Left cardiac atrium (tissue), 4 donors: Measurements from ENCODE around the gene ALPG. TPM values are rescaled to one million over a fixed set of nuclear protein-coding genes. Genes with fewer than 3 reads are reported as not detected.
"Not testable (repeated sequence)": the region's sequence is repeated elsewhere in the genome, so short reads cannot be mapped to it uniquely, and the experiment has no call there.

Experiments
- ATAC-seq, 2 donors: fragments of 200-7000 bp; cut with Tn5 transposase; one replicate each; pipeline ENCODE4 v1.9.1; 2020; ENCODE audit warnings: mild to moderate bottlenecking in 2 of 2, moderate library complexity in 2 of 2
- DNase-seq: peaks from one replicate; pipeline ENCODE4 v3.0.0-alpha.2; 2020
- intact Hi-C, 2 donors: fragments of 100-400 bp; cut with DNase I; formaldehyde crosslinking; loops; one replicate each; pipeline versions ENCODE4 v1.14.1 to v1.15.1; 2022 to 2023
- total RNA-seq, 2 donors: library from RNA; stranded (reverse); fragmentation: NEBNext Ultra II Directional; extraction: Animal tissue kit (Norgen Biotek cat#: 25700); gene quantifications; one replicate each; pipeline ENCODE4 v1.2.1, GENCODE V29; 2021
- donor health status: DM: no; HTN: yes; CAD: no.
- donor health status: DM: no; HTN: yes; CAD: no; lungs with severe emphysema.
- donor health status: DM: yes; HTN: yes; CAD: no.
- donor health status: Dilated cardiomyopathy.

ALPG gene
- total RNA-seq, 2 donors from 2014 or later: not detected

DNA sequence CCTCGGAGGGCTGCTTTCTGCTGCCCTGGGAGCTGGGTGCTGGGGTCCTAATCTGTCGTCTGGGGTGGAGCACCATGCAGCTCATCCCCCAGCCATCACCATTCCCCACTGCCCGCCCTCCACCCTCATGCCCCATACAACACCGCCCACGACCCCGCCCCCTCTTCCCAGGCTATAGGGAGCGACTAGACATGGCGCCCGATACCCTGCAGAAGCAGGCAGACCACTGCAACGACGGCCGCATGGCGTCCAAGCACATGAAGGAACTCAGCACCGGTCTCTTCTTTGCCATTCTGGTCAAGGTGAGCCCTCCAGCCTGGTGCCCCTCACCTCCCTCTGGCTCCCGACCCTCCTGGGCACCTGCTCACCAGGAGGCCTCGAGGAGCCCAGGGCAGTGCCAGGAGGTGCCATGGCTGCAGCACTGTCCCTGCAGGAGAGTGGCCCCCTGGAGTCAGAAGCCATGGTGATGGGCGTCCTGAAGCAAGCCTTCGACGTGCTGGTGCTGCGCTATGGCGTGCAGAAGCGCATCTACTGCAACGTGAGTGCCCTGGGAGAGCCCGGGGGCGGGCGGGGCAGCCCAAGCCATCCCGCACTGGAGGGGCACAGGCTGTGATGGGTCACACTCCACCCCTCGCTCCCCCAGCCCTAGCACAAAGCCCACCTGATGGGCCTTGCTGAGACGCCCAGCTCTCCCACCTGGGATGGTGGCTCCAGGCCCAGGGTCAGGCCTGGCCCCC lies 38.7 kb downstream of the ALPG start:
- ATAC-seq, DNase-seq: not testable (repeated sequence)
- intact Hi-C loops: loop anchor here in 1 of 2 donors (5.0 kb wide), 1 partner anchor 77 kb away; the partner anchor contains the start of gene PRSS56

DNA sequence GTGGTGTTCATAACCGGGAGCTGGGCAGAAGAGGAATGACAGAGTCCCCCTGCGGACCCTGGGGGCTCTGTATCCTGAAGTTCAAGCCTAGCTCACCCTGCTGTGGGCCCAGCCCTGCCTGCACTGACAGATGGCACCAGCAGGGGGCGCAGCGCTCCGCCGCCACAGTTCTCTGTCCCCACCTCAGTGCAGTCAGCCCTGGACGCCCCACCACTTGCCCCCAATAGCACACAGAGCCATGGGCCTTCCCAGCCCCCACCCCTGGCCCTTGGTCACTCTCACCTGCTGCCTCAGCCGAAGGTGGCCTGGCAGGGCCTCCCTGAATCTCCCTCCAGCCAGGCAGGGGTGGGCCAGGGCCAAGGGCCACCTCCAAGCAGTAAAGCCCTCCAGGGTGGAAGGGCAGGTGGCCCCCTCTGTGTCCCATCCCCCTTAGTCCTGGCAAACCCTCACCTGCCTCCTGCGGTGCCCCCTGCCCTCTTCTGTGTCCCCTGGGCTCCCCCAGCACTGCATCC lies 39.7 kb downstream of the ALPG start:
- not testable (repeated sequence) for DNase-seq
- intact Hi-C loops: loop anchor here in 1 of 2 donors (5.0 kb wide), 1 partner anchor 76 kb away; the partner anchor contains the start of gene PRSS56
- peak in 1 of 2 donors; percentile 28 for ATAC-seq

DNA sequence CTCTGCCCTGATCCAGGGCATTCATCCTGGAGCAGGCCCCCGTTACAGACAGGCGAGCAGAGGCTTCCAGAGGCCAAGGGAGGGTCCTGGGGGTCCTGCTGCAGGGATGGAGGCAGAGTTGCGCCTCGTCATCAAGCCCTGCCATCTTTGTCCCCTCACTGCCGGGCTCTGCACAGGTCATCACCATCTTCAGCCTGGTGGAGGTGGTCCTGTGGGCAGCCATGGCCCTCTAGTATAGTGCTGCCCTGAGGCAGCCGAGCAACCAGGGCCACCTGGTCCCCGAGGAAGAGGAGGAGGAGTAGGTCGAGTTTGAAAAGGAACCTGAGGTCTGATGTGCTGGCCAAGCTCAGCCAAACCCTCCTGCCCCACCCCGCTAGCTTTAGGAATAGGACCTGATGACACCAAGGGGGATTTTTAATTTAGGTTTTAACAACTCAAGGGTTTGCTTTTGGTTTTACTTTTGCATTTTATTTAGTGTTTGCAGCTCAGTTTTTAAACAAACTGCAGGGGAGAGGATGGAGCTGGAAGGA lies 40.5 kb downstream of the ALPG start:
- intact Hi-C loops: loop anchor here in 1 of 2 donors (5.0 kb wide), 1 partner anchor 75 kb away; the partner anchor contains the start of gene PRSS56
- ATAC-seq (no peak), DNase-seq (no peak)

DNA sequence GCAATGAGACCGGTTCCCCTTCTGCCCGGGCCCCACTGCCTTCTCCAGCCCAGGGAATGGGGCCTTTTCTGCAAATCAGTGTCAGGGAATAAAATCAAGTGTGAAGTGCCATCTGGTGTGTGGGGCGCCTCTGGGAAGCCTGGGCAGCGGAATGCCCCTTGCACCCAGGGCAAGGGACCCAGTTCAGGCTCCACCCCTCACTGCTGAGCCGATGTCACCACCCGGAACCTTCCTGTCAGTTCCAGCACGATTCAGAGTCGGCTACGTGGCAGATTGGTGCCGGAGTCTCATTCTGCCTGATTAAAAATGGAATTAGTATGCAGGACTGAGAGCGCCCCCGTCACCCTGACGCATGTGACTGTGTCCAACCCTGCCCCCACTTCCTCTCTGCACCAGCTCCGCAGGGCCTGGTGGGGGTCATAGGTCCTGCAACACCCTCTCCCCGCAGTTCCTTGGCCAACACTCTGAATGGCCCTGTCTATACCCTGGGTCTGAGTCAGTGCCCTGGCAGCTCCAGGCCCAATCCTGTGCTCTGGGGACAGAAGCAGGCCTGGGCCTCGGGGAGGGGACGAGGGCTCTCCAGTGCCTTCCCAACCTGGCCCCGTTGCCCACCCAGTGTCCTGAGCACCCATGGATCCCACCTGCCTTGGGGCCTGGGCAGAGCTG lies 41.1 kb downstream of the ALPG start:
- intact Hi-C loops: loop anchor here in 1 of 2 donors (5.0 kb wide), 1 partner anchor 75 kb away; the partner anchor contains the start of gene PRSS56
- DNase-seq: no peak
- no peak for ATAC-seq

DNA sequence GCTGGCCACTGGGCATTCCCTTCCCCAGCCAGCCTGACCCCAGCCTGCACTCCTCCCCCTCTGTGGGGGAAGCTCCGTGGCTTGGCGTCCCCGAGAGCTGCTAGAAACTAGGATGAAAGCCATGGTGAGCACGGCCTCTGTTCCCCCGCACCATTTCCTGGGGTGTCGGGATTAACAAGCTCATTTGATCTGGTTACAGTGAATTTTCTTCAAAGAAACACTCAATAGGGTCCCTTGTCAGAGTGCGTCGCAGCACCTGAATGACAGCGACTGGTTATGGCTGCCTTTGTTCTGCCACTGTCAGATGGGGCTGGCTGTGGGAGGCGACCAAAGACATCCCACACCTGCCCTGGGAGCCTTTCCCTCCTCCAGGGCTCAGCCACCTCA lies 41.7 kb downstream of the ALPG start:
- ATAC-seq (no peak), DNase-seq (no peak)
- intact Hi-C loops: loop anchor here in 1 of 2 donors (5.0 kb wide), 1 partner anchor 74 kb away; the partner anchor contains the start of gene PRSS56

DNA sequence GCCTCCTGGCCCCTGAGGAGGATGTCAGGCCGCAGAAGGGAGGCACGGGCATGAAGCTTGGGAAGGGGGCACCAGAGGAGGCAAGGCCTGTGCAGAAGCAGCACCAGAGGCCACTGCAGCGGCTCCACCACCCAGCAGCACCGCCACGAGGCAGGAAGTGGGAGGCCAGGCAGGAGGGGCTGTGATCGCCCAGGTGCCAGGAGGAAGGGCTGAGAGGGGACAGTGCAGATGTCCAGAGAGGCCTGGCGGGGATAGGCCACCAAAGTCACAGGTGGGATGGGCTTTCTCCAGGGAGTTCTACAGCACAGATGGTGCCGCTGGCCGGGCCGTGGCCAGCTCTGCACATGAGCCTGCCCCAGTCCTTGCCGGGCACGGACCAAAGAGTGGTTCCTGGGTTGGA lies 43.3 kb downstream of the ALPG start:
- DNase-seq (no peak), ATAC-seq (no peak)
- intact Hi-C loops: loop anchor here (5.0 kb wide), 1 partner anchor 72 kb away; the partner anchor contains the start of gene PRSS56 (in 2 of the 2)

DNA sequence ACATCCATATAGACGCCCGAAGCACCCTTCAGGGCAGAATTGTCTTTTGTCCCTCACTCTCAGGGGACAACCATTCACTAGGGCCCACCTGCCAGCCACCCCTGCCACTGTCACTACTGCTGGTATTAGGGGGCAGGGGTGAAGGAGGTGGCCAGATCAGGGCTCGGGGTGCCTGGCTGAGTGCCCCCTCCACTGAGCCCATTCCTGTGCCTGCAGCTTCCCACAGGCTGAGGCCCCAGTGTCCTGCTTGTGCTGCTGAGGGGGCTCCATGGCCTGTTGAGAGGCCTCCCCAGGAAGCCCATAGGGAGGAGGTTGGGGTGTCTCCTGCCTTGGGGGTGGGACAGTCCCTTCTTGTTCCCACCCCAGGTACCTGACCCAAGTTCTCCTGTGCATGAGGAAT lies 45.0 kb downstream of the ALPG start:
- intact Hi-C loops: loop anchor here in 1 of 2 donors (5.0 kb wide), 1 partner anchor 71 kb away; the partner anchor contains the start of gene PRSS56
- ATAC-seq, DNase-seq: not testable (repeated sequence)

DNA sequence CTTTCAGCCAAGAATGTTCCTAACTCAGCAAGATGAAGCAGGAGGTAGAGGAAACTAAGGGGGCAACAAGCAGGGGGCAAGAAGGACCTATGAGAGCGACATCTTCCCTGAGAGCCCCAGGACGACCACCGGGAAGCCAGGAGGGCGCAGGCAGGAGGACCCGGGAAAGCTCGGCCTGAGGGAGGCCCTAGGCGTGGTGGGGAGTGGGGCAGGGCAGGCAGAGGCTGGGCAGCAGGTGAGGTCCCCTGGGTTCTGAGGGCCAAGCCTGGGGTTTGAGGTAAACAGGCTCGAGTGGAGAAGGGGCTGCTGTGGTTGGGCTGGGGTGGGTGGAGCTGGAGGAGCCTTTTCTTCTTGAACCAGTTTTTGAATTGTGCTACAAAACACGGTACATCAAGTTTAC lies 48.0 kb downstream of the ALPG start:
- intact Hi-C loops: loop anchor here in 1 of 2 donors (5.0 kb wide), 1 partner anchor 68 kb away; the partner anchor contains the start of gene PRSS56
- ATAC-seq (no peak), DNase-seq (no peak)

DNA sequence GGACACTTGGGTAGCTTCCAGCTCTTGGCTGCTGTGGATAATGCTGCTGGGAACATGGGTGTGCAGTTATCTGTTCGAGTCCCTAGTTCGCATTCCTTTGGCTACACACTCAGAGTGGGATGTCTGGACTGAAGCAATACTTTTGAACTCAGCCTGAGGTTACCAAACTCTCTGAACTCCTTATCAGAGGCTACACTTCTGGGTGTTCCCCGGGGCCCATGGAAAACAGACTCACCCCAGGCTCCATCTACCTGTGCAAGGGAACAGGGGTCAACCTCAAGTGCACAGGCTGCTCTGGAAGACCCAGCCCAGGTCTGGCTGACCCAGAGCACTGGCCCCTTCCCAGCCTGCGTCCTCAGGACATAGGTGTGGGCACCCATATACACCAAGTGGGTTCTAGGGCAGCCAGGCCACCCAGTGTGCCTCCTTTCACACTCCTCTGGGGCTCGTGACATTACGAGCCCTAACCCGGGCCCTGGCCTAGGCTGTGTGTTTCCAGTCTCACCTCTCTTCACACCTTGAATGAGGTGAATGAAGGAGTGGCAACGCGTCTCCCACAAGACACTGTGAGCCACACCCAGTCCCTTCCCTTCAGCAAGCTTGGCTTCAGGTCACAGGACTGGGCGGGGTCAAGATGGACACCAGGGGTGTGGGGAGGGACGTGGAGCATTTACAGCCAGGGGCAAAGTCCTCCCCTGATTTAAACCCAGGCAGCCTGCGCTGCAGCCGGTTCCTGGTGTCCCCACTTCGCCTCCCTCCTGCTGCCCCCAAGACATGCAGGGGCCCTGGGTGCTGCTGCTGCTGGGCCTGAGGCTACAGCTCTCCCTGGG lies 49.0 kb downstream of the ALPG start, which contains the start of gene ALPI:
ALPI (plus strand) TSS at position 728 of the 830 bp plus-strand sequence; CDS start at position 775, 47 bp downstream.
- intact Hi-C loops: no loop called here
- ATAC-seq: no peak
- no peak for DNase-seq

DNA sequence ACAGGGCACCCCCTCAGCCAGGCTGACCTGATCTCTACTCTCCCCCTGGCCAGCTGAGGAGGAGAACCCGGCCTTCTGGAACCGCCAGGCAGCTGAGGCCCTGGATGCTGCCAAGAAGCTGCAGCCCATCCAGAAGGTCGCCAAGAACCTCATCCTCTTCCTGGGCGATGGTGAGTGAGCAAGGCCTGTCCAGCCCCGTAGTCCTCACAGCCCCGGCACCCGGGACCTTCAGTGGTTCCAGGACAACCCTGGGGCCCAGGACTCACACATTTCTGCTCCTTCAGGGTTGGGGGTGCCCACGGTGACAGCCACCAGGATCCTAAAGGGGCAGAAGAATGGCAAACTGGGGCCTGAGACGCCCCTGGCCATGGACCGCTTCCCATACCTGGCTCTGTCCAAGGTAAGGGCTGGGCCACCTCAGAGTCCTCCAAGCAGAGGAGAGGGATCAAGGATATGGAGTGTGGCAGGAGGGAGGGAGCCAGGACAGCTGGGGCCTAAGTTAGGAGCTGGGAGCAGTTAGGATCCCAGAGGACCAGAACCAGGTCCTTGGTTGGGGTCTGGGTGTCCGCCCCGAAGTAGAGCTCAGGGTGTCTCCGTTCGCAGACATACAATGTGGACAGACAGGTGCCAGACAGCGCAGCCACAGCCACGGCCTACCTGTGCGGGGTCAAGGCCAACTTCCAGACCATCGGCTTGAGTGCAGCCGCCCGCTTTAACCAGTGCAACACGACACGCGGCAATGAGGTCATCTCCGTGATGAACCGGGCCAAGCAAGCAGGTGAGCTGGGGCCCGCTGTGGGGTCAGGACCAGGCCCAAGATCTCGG lies 49.9 kb downstream of the ALPG start:
- intact Hi-C loops: no loop called here
- DNase-seq (no peak), ATAC-seq (no peak)

DNA sequence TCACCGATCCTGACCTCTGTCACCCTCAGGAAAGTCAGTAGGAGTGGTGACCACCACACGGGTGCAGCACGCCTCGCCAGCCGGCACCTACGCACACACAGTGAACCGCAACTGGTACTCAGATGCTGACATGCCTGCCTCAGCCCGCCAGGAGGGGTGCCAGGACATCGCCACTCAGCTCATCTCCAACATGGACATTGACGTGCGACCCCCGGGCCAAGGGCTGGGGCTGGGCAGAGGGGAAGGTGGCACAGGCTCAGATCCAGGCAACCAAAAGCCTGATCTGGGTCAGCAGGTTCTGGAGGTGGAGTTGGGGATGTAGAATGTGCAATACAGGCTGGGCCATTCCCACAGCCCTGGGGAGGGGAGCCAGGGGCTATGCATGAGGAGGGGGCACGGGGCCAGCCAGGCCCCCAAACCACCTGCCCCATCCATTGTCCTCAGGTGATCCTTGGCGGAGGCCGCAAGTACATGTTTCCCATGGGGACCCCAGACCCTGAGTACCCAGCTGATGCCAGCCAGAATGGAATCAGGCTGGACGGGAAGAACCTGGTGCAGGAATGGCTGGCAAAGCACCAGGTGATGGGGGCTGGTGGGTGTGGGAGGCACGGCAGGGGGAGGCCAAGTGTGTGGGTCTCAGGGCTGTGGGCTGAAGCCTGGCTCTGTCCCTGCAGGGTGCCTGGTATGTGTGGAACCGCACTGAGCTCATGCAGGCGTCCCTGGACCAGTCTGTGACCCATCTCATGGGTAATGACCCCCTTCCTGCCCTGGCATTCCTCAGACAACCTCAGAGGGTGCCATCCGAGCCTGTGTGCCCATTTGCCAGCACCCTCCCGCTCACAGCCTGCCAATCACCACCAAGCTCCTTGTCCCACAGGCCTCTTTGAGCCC lies 50.7 kb downstream of the ALPG start:
- intact Hi-C loops: no loop called here
- DNase-seq (no peak), ATAC-seq (no peak)

DNA sequence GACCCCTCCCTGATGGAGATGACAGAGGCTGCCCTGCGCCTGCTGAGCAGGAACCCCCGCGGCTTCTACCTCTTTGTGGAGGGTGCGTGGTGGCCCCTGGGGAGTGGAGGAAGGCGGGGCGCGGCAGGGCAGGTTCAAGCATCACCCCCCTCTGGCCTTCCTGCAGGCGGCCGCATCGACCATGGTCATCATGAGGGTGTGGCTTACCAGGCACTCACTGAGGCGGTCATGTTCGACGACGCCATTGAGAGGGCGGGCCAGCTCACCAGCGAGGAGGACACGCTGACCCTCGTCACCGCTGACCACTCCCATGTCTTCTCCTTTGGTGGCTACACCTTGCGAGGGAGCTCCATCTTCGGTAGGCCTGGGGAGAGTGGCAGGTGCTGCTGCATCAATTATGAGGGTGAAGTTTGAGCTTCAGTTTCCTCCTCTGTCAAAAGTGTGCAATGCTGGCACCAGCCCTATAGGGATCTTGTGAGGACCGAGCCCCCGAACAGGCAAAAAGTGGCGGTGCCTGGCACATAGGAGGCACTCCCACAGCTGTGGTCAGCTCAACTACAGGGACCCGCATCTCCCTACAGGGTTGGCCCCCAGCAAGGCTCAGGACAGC lies 51.5 kb downstream of the ALPG start:
- ATAC-seq (no peak), DNase-seq (no peak)
- intact Hi-C loops: no loop called here

DNA sequence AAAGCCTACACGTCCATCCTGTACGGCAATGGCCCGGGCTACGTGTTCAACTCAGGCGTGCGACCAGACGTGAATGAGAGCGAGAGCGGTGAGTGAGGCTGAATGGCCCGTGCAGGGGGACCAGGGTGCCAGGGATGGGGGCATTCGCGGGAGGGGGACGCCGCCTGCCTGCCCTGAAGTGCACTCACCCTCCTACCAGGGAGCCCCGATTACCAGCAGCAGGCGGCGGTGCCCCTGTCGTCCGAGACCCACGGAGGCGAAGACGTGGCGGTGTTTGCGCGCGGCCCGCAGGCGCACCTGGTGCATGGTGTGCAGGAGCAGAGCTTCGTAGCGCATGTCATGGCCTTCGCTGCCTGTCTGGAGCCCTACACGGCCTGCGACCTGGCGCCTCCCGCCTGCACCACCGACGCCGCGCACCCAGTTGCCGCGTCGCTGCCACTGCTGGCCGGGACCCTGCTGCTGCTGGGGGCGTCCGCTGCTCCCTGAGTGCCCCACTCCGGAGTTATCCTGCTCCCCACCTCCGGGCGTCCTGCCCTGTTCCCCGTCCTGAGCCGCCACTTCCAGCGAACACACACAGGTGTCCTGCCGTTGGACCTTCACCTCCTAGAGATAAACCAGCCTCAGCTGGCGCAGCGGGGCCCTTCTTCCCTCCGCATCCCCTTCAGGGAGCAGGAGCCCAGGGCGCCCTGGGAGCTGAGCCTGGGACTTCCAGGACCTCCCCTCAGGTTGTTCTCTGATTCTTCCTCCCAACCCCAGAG lies 52.2 kb downstream of the ALPG start:
- DNase-seq (no peak), ATAC-seq (no peak)
- intact Hi-C loops: no loop called here

DNA sequence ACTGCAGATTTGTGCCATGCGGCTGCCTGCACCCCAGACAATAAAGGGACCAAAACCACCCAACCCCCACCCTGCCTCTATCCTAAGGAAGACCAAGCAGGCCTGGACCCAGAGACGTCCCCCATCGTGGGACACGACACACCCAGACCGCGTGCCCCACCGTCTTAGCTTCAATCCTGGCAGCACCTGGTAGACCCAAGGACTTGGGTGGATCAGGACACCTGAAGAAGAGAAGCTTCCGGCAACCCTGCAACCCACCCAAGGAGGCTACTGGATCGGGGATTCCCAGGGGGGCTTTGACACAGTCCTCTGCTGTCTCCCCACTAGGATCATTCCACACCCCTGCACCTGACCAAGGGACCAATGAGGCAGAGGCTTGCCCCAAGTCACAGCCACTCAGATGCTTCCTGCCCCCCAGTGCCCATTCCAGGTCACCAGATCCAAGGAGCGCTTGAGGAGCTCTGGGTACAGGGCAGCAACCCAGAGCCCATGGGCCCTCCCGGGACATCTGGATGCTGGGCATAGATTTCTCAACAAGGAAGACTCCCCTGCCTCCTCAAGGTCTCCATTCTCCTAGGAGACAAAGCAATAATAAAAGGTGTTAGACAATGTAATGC lies 52.9 kb downstream of the ALPG start:
- intact Hi-C loops: no loop called here
- no peak for ATAC-seq
- peak; percentile 12 for DNase-seq

DNA sequence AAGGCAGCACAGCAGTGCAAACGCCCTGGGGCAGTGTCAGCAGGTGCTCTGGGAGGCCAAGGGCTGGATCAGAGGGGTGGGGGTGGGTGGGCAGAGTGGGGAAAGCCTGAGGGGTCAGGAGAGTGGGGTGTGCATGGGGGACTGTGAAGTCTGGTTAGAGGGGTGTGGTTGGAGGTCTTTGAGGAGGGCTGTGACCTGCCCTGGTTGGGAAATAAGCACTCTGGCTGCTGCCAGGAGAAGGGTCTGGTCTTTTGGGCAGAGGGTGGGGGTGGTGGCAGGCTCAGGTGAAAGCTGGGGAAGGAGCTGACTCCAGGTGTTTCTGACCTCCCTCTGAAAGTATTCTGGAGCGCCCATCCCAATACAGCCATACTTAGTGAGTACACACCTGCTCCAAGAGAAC lies 53.5 kb downstream of the ALPG start:
- intact Hi-C loops: no loop called here
- no peak for DNase-seq
- no peak for ATAC-seq
